WI38 (cell line): Measurements from ENCODE around the gene PCYT2.
A peak's percentile ranks its signal among the peaks of the same experiment; 100 is the strongest.

Experiments used
- H3K4me3 ChIP-seq: 2 replicates; pipeline ENCODE4 v1.5.1; 2011; ENCODE audit warnings: low read depth, mild to moderate bottlenecking, control low read depth, low read length
- TF ChIP-seq, protein P1 (sequence below): IDR thresholded peaks from 2 replicates; pipeline ENCODE4 v1.5.1; 2012; ENCODE audit warnings: low read depth, mild to moderate bottlenecking, control low read depth, low read length

PCYT2 gene

GRCh38 chr17:81913394-81914102 is 2.3 kb upstream of the PCYT2 start:
- TF ChIP-seq, protein P1, sequence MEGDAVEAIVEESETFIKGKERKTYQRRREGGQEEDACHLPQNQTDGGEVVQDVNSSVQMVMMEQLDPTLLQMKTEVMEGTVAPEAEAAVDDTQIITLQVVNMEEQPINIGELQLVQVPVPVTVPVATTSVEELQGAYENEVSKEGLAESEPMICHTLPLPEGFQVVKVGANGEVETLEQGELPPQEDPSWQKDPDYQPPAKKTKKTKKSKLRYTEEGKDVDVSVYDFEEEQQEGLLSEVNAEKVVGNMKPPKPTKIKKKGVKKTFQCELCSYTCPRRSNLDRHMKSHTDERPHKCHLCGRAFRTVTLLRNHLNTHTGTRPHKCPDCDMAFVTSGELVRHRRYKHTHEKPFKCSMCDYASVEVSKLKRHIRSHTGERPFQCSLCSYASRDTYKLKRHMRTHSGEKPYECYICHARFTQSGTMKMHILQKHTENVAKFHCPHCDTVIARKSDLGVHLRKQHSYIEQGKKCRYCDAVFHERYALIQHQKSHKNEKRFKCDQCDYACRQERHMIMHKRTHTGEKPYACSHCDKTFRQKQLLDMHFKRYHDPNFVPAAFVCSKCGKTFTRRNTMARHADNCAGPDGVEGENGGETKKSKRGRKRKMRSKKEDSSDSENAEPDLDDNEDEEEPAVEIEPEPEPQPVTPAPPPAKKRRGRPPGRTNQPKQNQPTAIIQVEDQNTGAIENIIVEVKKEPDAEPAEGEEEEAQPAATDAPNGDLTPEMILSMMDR = no peak
- no peak overlapping the region for H3K4me3 ChIP-seq

DNA sequence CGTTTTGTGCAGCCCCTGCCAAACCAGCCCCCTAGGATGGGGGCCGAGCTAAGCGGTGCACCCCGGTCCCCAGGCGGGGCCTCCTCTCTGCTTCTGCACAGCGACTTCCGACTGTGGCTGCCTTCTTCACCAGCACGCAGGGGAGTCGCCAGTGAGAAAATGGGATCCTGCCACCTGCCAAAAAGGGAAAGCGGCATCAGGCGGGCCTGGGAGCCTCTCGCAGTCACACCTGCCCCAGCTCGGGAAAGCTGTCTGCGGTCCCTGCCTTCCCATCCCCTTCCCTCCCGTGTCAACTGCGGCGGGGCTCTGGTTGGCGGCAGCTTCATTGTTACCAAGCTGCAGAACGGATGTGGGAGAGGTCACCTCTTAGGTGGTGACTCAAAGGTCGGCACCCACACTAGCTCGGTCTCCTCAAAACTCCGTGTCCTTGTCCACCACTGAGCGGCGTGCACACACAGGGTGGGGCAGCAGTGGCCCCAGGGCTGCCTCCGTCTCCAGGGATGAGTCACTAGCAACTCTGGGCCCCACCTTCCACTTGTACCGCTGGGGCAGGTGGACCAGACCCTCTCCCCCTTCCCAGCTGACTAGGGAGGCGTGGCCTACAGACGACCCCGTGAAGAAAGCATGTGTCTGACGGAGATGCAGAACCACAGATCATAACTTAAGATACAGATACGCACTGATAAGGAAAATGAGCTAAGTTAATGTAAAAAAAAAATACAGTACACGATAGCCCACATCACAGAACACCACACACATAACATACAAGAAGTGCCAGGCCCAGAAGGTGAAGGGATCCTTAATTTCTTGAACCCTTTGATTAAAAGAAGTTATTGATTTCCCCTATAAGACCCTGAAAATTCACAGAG is 1.5 kb upstream of the PCYT2 start:
- TF ChIP-seq, protein P1 = no peak
- H3K4me3 ChIP-seq = no peak overlapping the region

DNA sequence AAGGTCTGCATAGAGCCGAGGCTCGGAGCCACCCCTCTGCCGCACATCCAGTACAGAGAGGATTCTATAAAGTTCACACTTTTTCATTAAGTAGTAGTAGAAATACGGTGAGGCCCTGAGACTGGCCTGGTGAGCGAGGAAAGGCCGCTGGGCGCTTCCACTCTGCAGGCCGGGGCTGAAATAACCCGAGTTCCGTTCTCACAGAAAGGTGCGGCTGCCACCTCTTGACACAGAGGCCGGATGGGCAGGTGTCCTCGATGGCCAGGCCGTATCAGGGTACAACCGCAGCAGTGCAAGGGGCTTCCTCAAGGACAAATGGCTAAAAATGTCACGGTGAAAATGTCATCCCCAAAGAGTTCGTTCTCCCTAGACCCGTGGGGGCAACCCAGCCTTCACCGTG is 770 bp upstream of the PCYT2 start:
- no peak overlapping the region for H3K4me3 ChIP-seq
- TF ChIP-seq, protein P1 = no peak

- TF ChIP-seq, protein P1 = no peak
- H3K4me3 ChIP-seq = peak overlapping the region; percentile 76
Observed at GRCh38 chr17:81910840-81911276, 341 bp downstream of the PCYT2 start.

DNA sequence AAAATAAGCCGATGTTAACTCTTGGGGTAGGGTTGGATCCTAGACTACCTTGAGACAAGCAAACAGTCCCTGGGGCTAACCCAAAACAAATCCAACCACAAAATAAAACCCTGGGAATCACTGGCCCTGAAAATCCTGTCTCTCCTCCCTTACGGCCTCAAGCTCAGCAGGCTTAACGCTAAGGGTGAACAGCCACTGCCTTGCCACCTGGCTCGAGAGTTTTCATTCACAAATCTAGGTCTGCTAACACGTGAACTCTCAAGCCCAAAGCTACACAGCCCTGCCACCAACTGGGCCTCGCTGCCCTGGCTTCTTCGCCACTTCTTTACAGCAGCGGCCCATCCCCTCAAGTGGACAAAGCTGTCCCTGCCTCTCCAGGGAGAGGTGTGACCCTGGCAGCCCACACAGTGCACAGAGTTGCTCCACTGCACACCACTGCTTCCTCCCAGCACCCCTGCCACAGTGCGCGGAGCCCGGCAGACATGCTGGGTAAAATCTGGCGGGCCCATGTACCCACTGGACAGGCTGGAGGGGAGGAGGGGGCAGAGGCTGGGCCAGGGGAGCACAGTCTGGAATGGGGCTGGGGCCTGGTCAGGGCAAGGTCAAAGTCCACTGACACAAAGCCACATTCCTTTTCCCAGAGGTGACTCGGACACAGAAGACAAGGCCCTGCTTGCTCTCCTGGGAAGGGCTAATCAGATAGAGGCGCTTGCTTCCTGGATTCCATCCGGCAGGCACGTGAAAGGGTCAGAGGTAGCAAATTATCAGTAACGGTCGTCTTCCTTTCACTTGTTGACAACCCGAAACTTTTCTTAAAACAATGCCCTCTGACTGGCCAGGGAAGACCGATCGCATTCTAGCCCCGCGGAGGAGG is 996 bp downstream of the PCYT2 start:
- H3K4me3 ChIP-seq = peak overlapping the region; percentile 76
- TF ChIP-seq, protein P1 = no peak

DNA sequence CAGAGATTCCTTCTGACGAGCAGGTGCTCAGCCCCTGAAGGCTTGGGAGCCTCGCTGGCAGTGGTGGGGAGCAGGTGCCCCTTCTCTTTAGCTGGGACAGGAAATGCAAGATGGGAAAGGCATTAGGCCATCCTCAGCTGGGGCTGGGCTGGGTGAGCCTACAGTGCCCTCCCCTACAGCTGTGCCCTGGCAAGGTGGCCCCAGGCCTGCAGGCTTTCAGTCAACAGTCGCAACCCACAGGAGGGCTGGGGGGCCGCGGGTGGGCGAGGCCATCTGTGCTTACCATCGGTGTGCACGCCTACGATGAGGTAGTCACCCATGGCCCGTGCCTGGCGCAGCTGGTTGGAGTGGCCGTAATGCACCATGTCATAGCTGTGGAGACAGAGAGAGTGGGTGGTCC is 2.0 kb downstream of the PCYT2 start:
- TF ChIP-seq, protein P1 = no peak
- H3K4me3 ChIP-seq = no peak overlapping the region
